ENCODE data around the gene PATL1.
A peak's percentile ranks its signal among the peaks of the same experiment; 100 is the strongest.
"Not testable (repeated sequence)": the region's sequence is repeated elsewhere in the genome, so short reads cannot be mapped to it uniquely, and the experiment has no call there.

PATL1 gene, protein sequence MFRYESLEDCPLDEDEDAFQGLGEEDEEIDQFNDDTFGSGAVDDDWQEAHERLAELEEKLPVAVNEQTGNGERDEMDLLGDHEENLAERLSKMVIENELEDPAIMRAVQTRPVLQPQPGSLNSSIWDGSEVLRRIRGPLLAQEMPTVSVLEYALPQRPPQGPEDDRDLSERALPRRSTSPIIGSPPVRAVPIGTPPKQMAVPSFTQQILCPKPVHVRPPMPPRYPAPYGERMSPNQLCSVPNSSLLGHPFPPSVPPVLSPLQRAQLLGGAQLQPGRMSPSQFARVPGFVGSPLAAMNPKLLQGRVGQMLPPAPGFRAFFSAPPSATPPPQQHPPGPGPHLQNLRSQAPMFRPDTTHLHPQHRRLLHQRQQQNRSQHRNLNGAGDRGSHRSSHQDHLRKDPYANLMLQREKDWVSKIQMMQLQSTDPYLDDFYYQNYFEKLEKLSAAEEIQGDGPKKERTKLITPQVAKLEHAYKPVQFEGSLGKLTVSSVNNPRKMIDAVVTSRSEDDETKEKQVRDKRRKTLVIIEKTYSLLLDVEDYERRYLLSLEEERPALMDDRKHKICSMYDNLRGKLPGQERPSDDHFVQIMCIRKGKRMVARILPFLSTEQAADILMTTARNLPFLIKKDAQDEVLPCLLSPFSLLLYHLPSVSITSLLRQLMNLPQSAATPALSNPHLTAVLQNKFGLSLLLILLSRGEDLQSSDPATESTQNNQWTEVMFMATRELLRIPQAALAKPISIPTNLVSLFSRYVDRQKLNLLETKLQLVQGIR

DNA sequence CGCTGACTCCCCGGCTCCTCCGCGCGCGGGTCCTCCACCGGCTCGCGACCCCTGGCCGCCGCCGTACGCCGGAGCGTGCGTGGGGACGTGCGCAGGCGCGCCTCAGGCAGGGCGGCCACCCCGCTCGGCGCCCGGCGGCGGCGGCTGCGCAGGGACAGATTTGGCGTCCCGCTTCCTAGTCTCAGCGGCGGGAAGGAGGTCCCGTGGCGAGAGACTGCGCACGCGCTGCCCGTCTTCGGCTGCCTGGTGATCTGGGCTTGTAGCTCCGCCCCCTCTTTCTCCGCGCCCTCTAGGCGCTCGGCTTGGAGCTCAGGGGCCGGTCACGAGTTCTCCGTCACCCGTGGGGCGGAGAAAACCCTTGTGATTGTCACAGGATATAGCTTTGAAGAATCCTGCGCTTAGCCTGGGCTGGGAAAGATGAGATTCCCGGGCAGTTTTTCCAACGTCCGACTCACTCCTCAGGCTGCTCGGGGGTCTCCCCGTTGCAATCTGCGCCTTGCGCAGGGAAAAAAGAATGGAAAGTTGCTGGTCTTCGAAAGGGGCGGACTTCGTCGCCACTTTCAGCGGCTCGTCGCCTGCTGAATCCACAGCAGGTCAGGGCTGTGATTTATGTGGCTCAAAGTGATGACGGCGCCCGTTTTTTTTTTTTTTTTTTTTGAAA, at the start of gene PATL1:
PATL1 (minus strand) TSS at position 88 of the 661 bp plus-strand sequence. CDS start 142 bp downstream, outside the sequence.
- peak; percentile 98 for DNase-seq (ENCODE audit: low read depth)

DNA sequence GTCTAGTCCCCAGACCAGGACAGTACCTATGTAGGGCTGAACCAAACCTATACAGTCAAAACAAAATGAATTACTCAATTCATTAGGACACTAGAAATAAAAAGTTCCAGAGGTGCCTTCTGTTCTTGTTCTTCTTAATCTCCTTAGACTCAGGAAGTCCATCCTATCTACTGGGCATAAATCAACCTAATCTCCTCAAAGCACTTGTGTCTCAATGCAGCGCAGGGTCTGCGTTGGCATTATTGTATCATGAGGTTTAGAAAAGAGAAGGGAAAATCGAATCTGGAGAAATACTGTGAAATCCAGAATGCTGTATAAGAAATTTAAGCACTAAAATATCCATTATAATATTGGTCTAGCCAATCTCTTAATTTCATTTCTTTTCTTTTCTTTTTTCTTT, 47.2 kb upstream of the PATL1 start:
- DNase-seq (ENCODE audit: low read depth): no peak

GRCh38 chr11:59713745-59714144, 44.9 kb upstream of the PATL1 start, which contains the start of gene OR10V1:
Gene OR10V1, minus strand, starts transcription at chr11:59713845. Its CDS starts 0 bp downstream, at chr11:59713845.
- no peak for DNase-seq (ENCODE audit: low read depth)

GRCh38 chr11:59710136-59710847, 41.5 kb upstream of the PATL1 start:
- no peak for DNase-seq (ENCODE audit: low read depth)

DNA sequence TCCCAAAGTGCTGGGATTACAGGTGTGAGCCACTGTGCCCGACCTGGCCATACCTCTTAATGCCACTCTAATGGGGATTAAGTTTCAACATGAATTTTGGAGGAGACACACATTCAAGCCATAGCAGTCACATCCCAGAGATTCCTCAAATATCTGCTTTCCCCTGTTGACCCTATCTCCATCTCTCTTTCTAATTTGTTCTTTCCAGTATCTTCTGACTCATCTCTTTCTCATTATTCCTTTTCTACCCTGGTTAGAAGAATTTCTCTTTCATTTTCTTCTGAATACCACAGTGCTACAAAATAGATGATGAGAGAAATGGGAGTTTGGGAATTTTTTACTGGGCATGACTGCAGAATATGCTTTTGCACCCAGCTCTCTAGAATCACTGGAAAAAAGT, 39.7 kb upstream of the PATL1 start:
- no peak for DNase-seq (ENCODE audit: low read depth)

DNA sequence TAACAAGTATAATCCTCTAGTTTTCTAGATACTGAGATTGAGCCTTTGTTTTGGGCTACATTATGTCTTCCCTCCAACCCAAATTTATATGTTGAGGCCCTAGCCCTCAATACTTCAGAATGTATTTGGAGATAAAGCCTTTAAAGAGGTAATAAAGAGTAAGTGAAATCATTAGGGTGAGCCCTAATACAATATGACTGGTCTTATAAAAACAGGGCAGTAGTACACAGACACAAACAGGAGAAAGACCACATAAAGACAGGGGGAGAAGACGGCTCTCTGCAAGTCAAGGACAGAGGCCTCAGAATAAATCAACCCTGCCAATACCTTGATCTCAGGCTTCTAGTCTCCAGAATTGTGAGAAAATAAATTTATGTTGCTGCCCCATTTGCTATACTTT, 38.5 kb upstream of the PATL1 start:
- no peak for DNase-seq (ENCODE audit: low read depth)

GRCh38 chr11:59706518-59707285, 37.9 kb upstream of the PATL1 start:
- DNase-seq (ENCODE audit: low read depth): no peak

- DNase-seq (ENCODE audit: low read depth): no peak
These were observed 36.5 kb upstream of the PATL1 start for GRCh38 chr11:59705294-59705693.

GRCh38 chr11:59703515-59703914, 34.7 kb upstream of the PATL1 start:
- DNase-seq (ENCODE audit: low read depth): not testable (repeated sequence)

- not testable (repeated sequence) for DNase-seq (ENCODE audit: low read depth)
These were observed 31.3 kb upstream of the PATL1 start for GRCh38 chr11:59700157-59700556.

- DNase-seq (ENCODE audit: low read depth): no peak
These were observed 29.7 kb upstream of the PATL1 start for GRCh38 chr11:59698506-59698905.

DNA sequence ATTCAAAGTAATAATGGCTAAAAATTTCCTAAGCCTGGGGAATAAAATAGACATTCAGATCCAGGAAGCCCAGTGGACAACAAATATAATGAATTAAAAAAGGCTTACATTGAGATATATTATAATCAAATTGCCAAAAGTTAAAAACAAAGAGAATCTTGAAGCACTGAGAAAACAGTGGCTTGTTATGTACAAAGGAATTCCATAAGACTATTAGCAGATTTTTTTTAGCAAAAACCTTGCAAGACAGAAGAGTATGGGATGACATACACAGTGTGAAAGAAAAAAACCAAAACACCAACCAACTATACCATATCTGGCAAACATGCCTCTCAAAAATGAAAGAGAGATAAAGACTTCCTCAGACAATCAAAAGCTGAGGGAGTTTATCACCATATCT, 24.1 kb upstream of the PATL1 start:
- no peak for DNase-seq (ENCODE audit: low read depth)

DNA sequence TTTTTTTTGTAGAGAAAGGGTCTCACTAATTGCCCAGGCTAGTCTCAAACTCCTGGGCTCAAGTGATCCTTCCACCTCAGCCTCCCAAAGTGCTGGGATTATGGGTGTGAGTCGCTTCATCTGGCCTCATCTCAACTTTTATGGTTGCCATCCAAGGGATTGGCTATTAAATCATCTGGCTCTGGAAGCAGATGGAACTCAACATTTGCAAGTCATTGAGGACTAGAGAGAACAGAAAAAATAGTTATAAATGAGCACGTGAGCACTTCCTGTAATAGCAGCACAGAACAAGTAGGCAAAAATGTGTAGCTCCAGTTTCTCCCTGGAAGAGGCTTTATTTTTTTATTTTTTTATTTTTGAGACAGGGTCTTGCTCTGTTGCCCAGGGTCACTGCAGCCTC, 22.3 kb upstream of the PATL1 start:
- DNase-seq (ENCODE audit: low read depth): no peak

GRCh38 chr11:59689015-59689414, 20.2 kb upstream of the PATL1 start:
- DNase-seq (ENCODE audit: low read depth): no peak

GRCh38 chr11:59681260-59681725, 12.5 kb upstream of the PATL1 start:
- DNase-seq (ENCODE audit: low read depth): not testable (repeated sequence)

DNA sequence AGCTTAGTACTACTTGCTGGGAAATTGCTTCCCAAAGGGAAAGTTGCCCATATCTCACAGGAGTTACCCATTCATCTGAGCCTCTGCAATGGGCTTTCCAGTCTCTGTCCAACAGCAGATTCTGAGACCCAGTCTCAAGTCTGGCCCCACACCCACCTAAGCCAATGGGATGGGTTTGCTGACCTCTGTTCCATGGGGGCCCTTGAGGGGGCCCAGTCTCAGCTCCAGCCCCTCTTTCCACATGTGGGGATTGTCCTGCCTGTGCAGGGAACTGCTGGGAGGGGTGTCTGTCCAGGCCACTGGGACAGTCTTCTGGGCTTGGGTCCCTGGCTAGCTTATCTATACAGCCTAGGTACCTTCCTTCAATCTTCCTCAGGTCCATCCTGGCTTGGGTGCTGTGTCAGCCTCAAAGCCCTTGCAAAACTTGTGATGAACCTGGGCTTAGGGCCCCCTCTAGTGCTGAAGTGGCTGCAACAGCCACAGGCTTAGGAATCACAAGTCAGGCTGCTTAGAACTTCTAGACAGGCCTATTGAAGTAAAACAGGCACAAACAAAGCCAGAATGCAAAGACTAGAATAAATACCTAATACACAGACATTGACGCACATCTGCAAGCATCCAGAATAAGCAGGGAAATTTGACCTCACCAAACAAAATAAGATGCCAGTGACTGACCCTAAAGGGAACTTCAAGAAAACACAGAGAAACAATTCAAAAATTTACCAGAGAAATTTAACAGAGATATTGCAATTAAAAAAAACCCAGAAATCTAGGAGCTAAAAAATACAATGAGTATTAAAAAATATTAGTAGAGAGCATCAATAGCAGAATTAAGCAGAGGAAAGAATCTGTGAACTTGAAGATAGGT, 11.7 kb upstream of the PATL1 start:
- peak; percentile 36 for DNase-seq (ENCODE audit: low read depth)

- DNase-seq (ENCODE audit: low read depth): no peak
These were observed 10.5 kb upstream of the PATL1 start for GRCh38 chr11:59679347-59679746.

DNA sequence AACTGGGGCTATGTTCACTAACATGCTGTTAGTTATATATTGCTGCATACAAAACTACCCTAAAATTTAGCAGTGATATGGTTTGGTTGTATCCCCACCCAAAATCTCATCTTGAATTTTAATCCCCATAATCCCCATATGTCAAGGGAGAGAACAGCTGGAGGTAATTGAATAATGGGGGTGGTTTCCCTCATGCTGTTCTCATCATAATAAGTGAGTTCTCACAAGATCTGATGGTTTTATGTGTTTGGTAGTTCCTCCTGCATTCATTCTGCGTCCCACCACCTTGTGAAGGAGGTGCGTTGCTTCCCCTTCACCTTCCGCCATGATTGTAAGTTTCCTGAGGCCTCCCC, 10.0 kb upstream of the PATL1 start:
- no peak for DNase-seq (ENCODE audit: low read depth)

DNA sequence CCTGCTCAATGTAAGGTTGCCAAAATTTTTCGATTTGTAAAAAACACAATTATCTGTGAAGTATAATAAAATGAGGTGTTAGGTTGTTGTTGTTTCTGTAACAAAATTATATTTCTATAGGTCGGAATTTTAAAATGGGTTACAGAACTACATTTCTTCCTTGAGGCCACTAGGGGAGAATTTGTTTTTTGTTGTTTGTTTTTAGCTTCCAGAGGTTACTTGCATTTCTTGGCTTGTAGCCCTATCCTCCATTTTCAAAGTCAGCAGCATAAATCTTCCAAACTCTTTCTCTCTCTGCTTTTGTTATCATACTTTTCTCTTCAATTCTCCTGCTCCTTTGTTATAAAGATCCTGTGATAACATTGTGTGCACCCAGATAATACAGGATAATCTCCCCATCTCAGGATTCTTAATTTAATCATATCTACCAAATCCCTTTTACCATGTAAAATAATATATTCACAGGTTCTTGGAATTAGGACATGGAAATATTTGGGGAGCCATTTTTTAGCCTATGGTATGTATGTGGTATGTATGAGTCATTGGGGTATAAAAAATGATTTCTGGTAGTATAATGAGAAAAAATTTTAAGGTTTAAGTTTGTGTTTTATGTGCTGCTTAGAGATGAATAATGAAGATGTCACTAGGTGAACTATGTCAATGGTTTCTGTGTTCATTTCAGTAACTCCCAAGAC, 9.4 kb upstream of the PATL1 start:
- DNase-seq (ENCODE audit: low read depth): no peak

DNA sequence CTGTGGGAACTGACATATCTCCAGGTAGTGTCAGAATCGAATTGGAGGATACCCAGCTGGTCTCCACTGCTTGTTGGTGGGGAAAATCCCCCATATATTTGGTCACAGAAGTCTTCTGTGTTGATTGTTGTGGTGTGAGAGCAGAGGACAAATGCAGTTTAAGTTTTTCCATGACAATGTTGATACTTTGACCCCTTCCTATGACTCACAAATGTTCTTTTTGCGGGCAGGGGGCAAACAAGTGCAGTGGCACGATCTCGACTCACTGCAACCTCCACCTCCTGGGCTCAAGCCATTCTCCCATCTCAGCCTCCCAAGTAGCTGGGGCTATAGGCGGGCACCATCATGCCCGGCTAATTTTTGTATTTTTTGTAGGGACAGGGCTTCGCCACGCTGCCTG, 7.4 kb upstream of the PATL1 start:
- no peak for DNase-seq (ENCODE audit: low read depth)

Data from activated T-cell treated with anti-CD3 and anti-CD28 coated beads for 48 hours (primary cell).